SJSA1 (cell line): ENCODE measurements around the gene TMEM41A. TPM values are rescaled to one million over a fixed set of nuclear protein-coding genes. Genes with fewer than 3 reads are reported as not detected.

Source experiments
- DNase-seq, 2 experiments: peaks; one replicate each; pipeline ENCODE4 v3.0.0-alpha.2; 2015 to 2020; ENCODE audit warnings: low spot score in 2 of 2, low read depth in 1 of 2
- H3K27ac ChIP-seq: fragments of 250-450 bp; sonication (Bioruptor Pico); 2 replicates; pipeline ENCODE4 v1.5.1; 2020; ENCODE audit warnings: mild to moderate bottlenecking, moderate library complexity
- H3K27me3 ChIP-seq: fragments of 250-450 bp; sonication (Bioruptor Pico); replicated peaks from 2 replicates; pipeline ENCODE4 v1.5.1; 2020; ENCODE audit warnings: mild to moderate bottlenecking, moderate library complexity
- H3K36me3 ChIP-seq: fragments of 250-450 bp; sonication (Bioruptor Pico); 2 replicates; pipeline ENCODE4 v1.5.1; 2020; ENCODE audit warnings: mild to moderate bottlenecking
- H3K4me1 ChIP-seq: fragments of 250-450 bp; sonication (Bioruptor Pico); replicated peaks from 2 replicates; pipeline ENCODE4 v1.6.1; 2021; ENCODE audit warnings: mild to moderate bottlenecking
- H3K4me3 ChIP-seq: fragments of 250-450 bp; sonication (Bioruptor Pico); 2 replicates; pipeline ENCODE4 v1.5.1; 2020; ENCODE audit warnings: mild to moderate bottlenecking
- H3K9me3 ChIP-seq: fragments of 250-450 bp; sonication (Bioruptor Pico); replicated peaks from 2 replicates; pipeline ENCODE4 v1.5.1; 2020; ENCODE audit warnings: mild to moderate bottlenecking
- total RNA-seq: library from RNA; depleted of rRNA; stranded (reverse); fragments of >200 nt; shearing (Covaris generic); gene quantifications from 2 replicates; pipeline ENCODE4 v1.2.3, GENCODE V29; 2014; rRNA removed

TMEM41A gene
- 10.3 and 30.9 TPM in 2 replicates for total RNA-seq

GRCh38 chr3:185498503-185499396 lies at the start of gene TMEM41A:
TMEM41A (minus strand) TSS chr3:185499035; CDS start chr3:185498961, 74 bp downstream.
- Histone ChIP-seq H3K27ac (peak within 1 kb of the TSS; percentile 27), H3K4me1 (peaks cover 4% of the 10 kb centered on the region; the same call in 1 of the 2 replicates), H3K4me3 (peak within 1 kb of the TSS; percentile 79)

GRCh38 chr3:185540695-185541094 lies 41.9 kb upstream of the TMEM41A start:
- Histone ChIP-seq H3K4me1 (peaks cover 15% of the 10 kb centered on the region), H3K27me3 (no peaks in the 10 kb centered on the region), H3K36me3 (no peaks in the 10 kb centered on the region), H3K9me3 (no peaks in the 10 kb centered on the region), H3K27ac (no peak overlapping the region), H3K4me3 (no peak overlapping the region)
- DNase-seq: no peak

More at GRCh38 chr3:185498503-185499396, at the start of gene TMEM41A:
- H3K9me3 ChIP-seq: no peaks in the 10 kb centered on the region
- peak; percentile 81 to 92 for DNase-seq
- no peaks in the 10 kb centered on the region for H3K27me3 ChIP-seq
- peaks cover 28% of the 10 kb centered on the region for H3K36me3 ChIP-seq

DNA sequence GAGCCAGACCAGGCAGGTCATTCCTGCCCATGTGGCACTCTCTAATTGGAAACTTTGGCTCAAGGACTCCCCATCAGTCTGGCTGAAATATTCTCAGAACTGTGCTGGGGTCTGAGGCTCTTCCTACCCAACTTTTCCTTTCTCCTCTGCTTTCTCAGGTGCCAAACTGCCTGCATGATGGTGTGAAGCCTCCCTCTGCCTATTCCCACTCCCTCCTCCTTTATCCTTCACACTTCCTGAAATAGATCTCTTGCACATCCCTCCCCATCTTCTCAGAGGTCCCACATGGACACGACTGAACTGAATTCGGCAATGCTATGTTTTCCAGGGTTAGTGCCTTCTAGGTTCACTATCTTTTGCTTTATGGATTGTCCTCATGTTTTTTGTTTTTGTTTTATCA lies 41.1 kb upstream of the TMEM41A start:
- Histone ChIP-seq H3K27ac (no peak overlapping the region), H3K4me1 (peaks cover 10% of the 10 kb centered on the region), H3K9me3 (no peaks in the 10 kb centered on the region), H3K36me3 (no peaks in the 10 kb centered on the region), H3K27me3 (no peaks in the 10 kb centered on the region), H3K4me3 (no peak overlapping the region)
- DNase-seq: no peak

DNA sequence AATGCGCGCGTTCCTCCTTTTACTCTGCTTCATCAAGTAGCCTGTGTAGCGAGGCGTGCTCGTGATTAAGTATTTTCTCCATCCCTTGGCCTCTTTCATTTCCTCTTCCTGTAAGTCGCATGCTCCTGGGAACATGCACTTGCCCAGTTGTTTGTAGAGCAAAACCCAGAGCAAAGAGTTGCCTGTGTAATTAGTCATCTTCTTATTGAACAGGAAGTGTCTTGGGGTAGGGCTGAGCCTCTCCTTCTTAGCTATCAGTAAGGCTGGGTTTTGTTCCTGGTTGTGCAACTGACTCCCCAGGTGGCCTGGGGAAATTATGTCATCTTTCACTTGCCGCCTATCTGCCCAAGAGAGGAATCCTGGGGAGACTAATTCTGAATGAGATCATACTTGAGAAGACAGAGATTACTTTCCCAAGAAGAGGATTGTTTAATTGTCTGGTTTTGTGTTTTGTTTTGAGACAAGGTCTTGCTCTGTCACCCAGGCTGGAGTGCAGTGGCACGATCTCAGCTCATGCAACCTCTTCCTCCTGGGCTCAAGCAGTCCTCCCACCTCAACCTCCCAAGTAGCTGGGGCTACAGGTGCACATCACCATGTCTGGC lies 38.6 kb upstream of the TMEM41A start:
- Histone ChIP-seq H3K4me1 (peaks cover 9% of the 10 kb centered on the region), H3K27ac (no peak overlapping the region), H3K27me3 (no peaks in the 10 kb centered on the region), H3K36me3 (no peaks in the 10 kb centered on the region), H3K4me3 (no peak overlapping the region), H3K9me3 (no peaks in the 10 kb centered on the region)
- peak; percentile 50 to 54 for DNase-seq

- Histone ChIP-seq H3K4me1 (peaks cover 9% of the 10 kb centered on the region), H3K27ac (no peak overlapping the region), H3K27me3 (no peaks in the 10 kb centered on the region), H3K9me3 (no peaks in the 10 kb centered on the region), H3K36me3 (no peaks in the 10 kb centered on the region), H3K4me3 (no peak overlapping the region)
- DNase-seq: no peak
Observed at GRCh38 chr3:185534511-185534910, 35.7 kb upstream of the TMEM41A start.

- Histone ChIP-seq H3K27ac (no peak overlapping the region), H3K4me3 (no peak overlapping the region), H3K9me3 (no peaks in the 10 kb centered on the region), H3K27me3 (no peaks in the 10 kb centered on the region), H3K4me1 (peaks cover 9% of the 10 kb centered on the region), H3K36me3 (no peaks in the 10 kb centered on the region)
- DNase-seq: no peak
Observed at GRCh38 chr3:185532901-185533300, 34.1 kb upstream of the TMEM41A start.

DNA sequence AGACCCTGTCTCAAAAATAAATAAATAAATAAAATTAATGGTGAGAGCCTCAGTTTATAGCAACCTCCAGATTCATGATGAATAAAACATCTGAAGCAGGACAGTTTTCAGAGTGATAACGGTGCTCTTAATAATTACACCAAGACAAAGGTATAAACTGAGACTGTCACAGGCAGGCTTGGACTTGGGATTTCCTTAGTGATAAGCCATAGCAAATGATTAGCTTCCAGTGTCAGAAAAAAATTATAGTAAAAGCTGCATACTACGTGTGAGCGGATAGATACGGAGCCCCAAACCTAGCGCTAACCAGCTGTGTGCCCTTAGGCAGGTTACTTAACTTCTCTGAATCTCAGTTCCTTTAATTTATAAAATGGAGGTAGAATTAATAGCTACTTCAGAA lies 32.0 kb upstream of the TMEM41A start:
- Histone ChIP-seq H3K27ac (no peak overlapping the region), H3K27me3 (no peaks in the 10 kb centered on the region), H3K4me3 (no peak overlapping the region)

DNA sequence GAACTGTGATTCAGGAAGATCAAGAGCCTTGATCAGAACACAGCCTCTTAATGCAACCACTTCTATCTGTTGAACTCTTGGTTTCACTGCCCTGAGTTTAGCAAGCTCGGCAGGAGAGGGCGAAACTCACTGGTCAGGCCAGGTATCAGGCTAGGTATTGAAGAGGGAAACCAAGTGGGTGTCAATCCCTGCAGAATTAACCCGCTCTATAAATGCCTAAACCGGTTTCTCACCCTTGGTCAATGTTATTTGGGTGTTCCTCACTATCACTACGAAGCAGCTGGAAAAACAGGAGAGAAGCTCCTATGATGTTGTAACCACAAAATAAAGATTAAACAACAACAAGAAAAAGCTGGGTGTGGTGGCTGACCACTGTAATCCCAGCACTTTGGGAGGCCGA lies 29.7 kb upstream of the TMEM41A start:
- no peaks in the 10 kb centered on the region for H3K36me3 ChIP-seq
- no peaks in the 10 kb centered on the region for H3K9me3 ChIP-seq
- no peak overlapping the region for H3K4me3 ChIP-seq
- H3K27ac ChIP-seq: no peak overlapping the region
- H3K27me3 ChIP-seq: no peaks in the 10 kb centered on the region
- DNase-seq: no peak
- no peaks in the 10 kb centered on the region for H3K4me1 ChIP-seq

More for the DNA sequence above, 32.0 kb upstream of the TMEM41A start:
- no peaks in the 10 kb centered on the region for H3K9me3 ChIP-seq
- H3K36me3 ChIP-seq: no peaks in the 10 kb centered on the region
- H3K4me1 ChIP-seq: no peaks in the 10 kb centered on the region
- no peak for DNase-seq

GRCh38 chr3:185527364-185527763 lies 28.5 kb upstream of the TMEM41A start:
- no peak overlapping the region for H3K4me3 ChIP-seq
- no peaks in the 10 kb centered on the region for H3K27me3 ChIP-seq
- no peaks in the 10 kb centered on the region for H3K4me1 ChIP-seq
- no peaks in the 10 kb centered on the region for H3K9me3 ChIP-seq
- no peak for DNase-seq
- H3K36me3 ChIP-seq: no peaks in the 10 kb centered on the region
- H3K27ac ChIP-seq: no peak overlapping the region

GRCh38 chr3:185526349-185526951 lies 27.6 kb upstream of the TMEM41A start:
- Histone ChIP-seq H3K4me3 (no peak overlapping the region), H3K27me3 (0 out of 2 replicates have a peak, but pooled peaks cover 2% of the 10 kb centered on the region), H3K9me3 (no peaks in the 10 kb centered on the region), H3K36me3 (no peaks in the 10 kb centered on the region), H3K4me1 (no peaks in the 10 kb centered on the region), H3K27ac (no peak overlapping the region)
- DNase-seq: no peak

DNA sequence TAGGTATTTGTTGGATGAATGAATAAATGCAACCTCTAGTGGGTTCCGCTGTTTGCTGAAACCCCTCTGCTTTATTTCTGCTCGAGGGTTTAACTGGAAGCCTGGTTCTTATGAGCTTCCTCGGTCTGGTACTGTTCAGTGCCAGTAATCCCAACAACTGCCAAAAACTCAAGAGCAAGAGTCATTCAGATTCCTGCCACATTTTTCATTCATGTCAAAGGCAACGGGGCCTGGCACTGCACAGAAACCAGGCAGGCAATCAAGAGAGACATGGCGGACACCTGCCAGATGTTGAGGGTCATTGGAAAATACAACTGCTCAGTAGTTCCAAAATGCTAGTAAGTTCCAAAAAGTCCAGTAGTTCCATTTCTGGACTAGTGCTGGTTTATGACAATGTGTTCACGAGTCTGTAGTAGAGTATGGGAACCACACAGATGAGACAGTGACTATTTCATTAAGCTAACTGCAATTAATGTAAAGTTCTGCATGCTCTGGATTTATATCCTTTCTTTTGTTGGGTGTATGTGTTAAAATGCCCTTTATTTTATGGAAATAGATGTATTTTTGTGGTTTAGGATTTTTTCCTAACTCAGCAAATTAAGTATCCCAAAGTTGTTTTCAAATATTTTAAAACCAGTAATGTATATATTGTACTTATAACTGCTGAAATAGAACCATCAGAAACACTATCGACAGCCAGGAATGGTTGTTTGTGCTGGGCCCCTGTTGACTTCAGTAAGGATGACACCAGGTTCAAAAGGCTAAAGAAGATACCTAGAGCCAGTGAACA lies 22.7 kb upstream of the TMEM41A start:
- H3K27ac ChIP-seq: no peak overlapping the region
- no peaks in the 10 kb centered on the region for H3K9me3 ChIP-seq
- no peaks in the 10 kb centered on the region for H3K36me3 ChIP-seq
- no peak overlapping the region for H3K4me3 ChIP-seq
- H3K4me1 ChIP-seq: no peaks in the 10 kb centered on the region
- H3K27me3 ChIP-seq: 0 out of 2 replicates have a peak, but pooled peaks cover 2% of the 10 kb centered on the region
- no peak for DNase-seq

DNA sequence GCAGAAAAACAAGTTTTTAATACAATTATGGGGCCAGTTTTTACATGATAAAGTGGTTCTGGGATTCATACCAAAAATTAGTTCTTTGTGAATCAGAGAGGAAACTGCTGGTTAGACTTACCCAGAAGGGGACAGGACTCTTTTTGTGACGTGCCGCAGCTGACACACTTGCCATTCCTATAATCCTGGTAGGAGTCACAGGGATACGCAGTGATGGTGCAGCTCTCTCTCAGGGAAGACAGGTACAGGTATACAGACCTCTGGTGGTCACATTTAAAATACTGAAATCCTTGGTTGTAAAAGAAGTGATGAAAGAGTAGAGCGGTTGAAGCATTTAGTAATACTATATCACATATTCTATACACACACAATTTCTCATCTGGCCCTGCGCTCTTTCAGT lies 20.2 kb upstream of the TMEM41A start:
- Histone ChIP-seq H3K27me3 (peaks cover 2% of the 10 kb centered on the region; the same call in 1 of the 2 replicates), H3K4me3 (no peak overlapping the region), H3K36me3 (no peaks in the 10 kb centered on the region), H3K4me1 (no peaks in the 10 kb centered on the region), H3K9me3 (no peaks in the 10 kb centered on the region), H3K27ac (no peak overlapping the region)
- DNase-seq: no peak

- no peaks in the 10 kb centered on the region for H3K4me1 ChIP-seq
- H3K27me3 ChIP-seq: peaks cover 2% of the 10 kb centered on the region; the same call in 1 of the 2 replicates
- no peaks in the 10 kb centered on the region for H3K36me3 ChIP-seq
- no peak for DNase-seq
- H3K4me3 ChIP-seq: no peak overlapping the region
- H3K9me3 ChIP-seq: no peaks in the 10 kb centered on the region
- H3K27ac ChIP-seq: no peak overlapping the region
Observed at GRCh38 chr3:185517387-185518130, 18.7 kb upstream of the TMEM41A start.
